GM19438 (cell line): ENCODE results near the gene CNNM4.

Experiments used
- ATAC-seq: cut with Tn5 transposase; IDR thresholded peaks from one replicate; pipeline ENCODE4 v1.9.1; 2021; ENCODE audit warnings: low read depth; ENCODE audit not compliant: unreplicated experiment

The CNNM4 gene

GRCh38 chr2:96809216-96809882 lies 48.6 kb downstream of the CNNM4 start:
- no peak for ATAC-seq

- ATAC-seq, result no peak
Measured at GRCh38 chr2:96809951-96810782, 49.5 kb downstream of the CNNM4 start.

GRCh38 chr2:96810783-96811192 lies 50.1 kb downstream of the CNNM4 start:
- no peak for ATAC-seq

- ATAC-seq, result no peak
Measured at GRCh38 chr2:96811917-96812316, 51.2 kb downstream of the CNNM4 start.

- ATAC-seq, result no peak
Measured at GRCh38 chr2:96813656-96814055, 53.0 kb downstream of the CNNM4 start.

- ATAC-seq, result peak; percentile 5
Measured at GRCh38 chr2:96815326-96816126, 54.8 kb downstream of the CNNM4 start.

- ATAC-seq, result peak; percentile 88
Measured at GRCh38 chr2:96816127-96816835, 55.6 kb downstream of the CNNM4 start, which contains the start of gene CNNM3. CNNM3 (plus strand) TSS chr2:96816268; CDS start chr2:96816278, 10 bp downstream.

GRCh38 chr2:96816836-96817702 lies 56.4 kb downstream of the CNNM4 start:
- ATAC-seq, result no peak

GRCh38 chr2:96817882-96818281 lies 57.2 kb downstream of the CNNM4 start:
- ATAC-seq, result no peak

GRCh38 chr2:96819128-96819875 lies 58.6 kb downstream of the CNNM4 start:
- ATAC-seq, result no peak

- ATAC-seq, result no peak
Measured at GRCh38 chr2:96819876-96820511, 59.3 kb downstream of the CNNM4 start.

- ATAC-seq, result no peak
Measured at GRCh38 chr2:96821113-96821675, 60.5 kb downstream of the CNNM4 start.

- no peak for ATAC-seq
Measured at GRCh38 chr2:96822786-96823185, 62.1 kb downstream of the CNNM4 start.

GRCh38 chr2:96823198-96823597 lies 62.5 kb downstream of the CNNM4 start:
- no peak for ATAC-seq

GRCh38 chr2:96824079-96824870 lies 63.6 kb downstream of the CNNM4 start:
- ATAC-seq, result no peak

GRCh38 chr2:96825057-96825456 lies 64.4 kb downstream of the CNNM4 start:
- no peak for ATAC-seq

GRCh38 chr2:96826546-96827278 lies 66.0 kb downstream of the CNNM4 start:
- no peak for ATAC-seq
